IMR-90 (cell line): ENCODE data around the gene ELAVL1. TPM values are rescaled to one million over a fixed set of nuclear protein-coding genes. Genes with fewer than 3 reads are reported as not detected.

Experiments
- ATAC-seq: fragments of 200-7000 bp; cut with Tn5 transposase; 2 replicates; pipeline ENCODE4 v1.9.1; 2020; ENCODE audit warnings: low read depth, mild to moderate bottlenecking, moderate library complexity
- BruUV-seq: library from RNA; stranded (reverse); fragments of 400-500 nt; replicated peaks from 2 replicates; lab custom pipeline; 2021; lab: Mats Ljungman, UMichigan
- CTCF ChIA-PET: fragments of 300-600 bp; formaldehyde crosslinking; extraction: SDS; loops from one replicate; lab custom pipeline; 2021; ENCODE audit warnings: antibody characterized with exemption; lab: Yijun Ruan, JAX
- POLR2A ChIA-PET: fragments of 300-600 bp; sonication (Branson Sonifier 250); formaldehyde crosslinking; loops from one replicate; lab custom pipeline; 2022; ENCODE audit warnings: antibody characterized with exemption; ENCODE audit not compliant: unreplicated experiment; lab: Charles Lee
- DNase-seq: peaks from one replicate; pipeline ENCODE4 v3.0.0; 2013
- H2AFZ ChIP-seq: replicated peaks from 2 replicates; pipeline ENCODE3; 2013; ENCODE audit warnings: low read length, mild to moderate bottlenecking; ENCODE audit not compliant: poor library complexity
- H2AK5ac ChIP-seq: 2 replicates; pipeline ENCODE4 v1.6.1; 2013; ENCODE audit warnings: low read depth, low read length, inconsistent platforms
- H2AK9ac ChIP-seq: replicated peaks from 2 replicates; pipeline ENCODE3; 2013; ENCODE audit warnings: mild to moderate bottlenecking, low read depth, low read length, moderate library complexity; ENCODE audit not compliant: poor library complexity
- H2BK120ac ChIP-seq: 2 replicates; pipeline ENCODE4 v1.6.1; 2013; ENCODE audit warnings: low read depth, low read length, inconsistent platforms
- H2BK15ac ChIP-seq: 3 replicates; pipeline ENCODE4 v1.6.1; 2013; ENCODE audit warnings: low read depth, low read length, inconsistent platforms
- H2BK20ac ChIP-seq: 2 replicates; pipeline ENCODE4 v1.6.1; 2013; ENCODE audit warnings: low read depth, mild to moderate bottlenecking, inconsistent platforms, low read length, moderate library complexity
- H2BK5ac ChIP-seq: 2 replicates; pipeline ENCODE4 v1.6.1; 2013; ENCODE audit warnings: mild to moderate bottlenecking, low read depth, low read length, inconsistent platforms; ENCODE audit not compliant: poor library complexity, severe bottlenecking
- H3K14ac ChIP-seq: replicated peaks from 2 replicates; pipeline ENCODE4 v1.6.1; 2013; ENCODE audit warnings: low read depth, low read length, inconsistent platforms
- H3K18ac ChIP-seq: 2 replicates; pipeline ENCODE4 v1.6.1; 2013; ENCODE audit warnings: low read depth, low read length, control low read depth
- H3K23ac ChIP-seq: 2 replicates; pipeline ENCODE4 v1.6.1; 2013; ENCODE audit warnings: low read depth, low read length, inconsistent platforms
- H3K27ac ChIP-seq: 2 replicates; pipeline ENCODE4 v1.5.1; 2013; ENCODE audit warnings: mild to moderate bottlenecking, control low read depth, low read length; ENCODE audit not compliant: insufficient read depth
- H3K27me3 ChIP-seq: 2 replicates; pipeline ENCODE4 v1.6.1; 2013; ENCODE audit warnings: low read length; ENCODE audit not compliant: control insufficient read depth, insufficient read depth
- H3K36me3 ChIP-seq: 2 replicates; pipeline ENCODE4 v1.6.1; 2013; ENCODE audit warnings: low read length, mixed read lengths; ENCODE audit not compliant: control insufficient read depth, insufficient read depth
- H3K4ac ChIP-seq: 2 replicates; pipeline ENCODE4 v1.6.1; 2013; ENCODE audit warnings: low read depth, low read length, inconsistent platforms
- H3K4me1 ChIP-seq: 2 replicates; pipeline ENCODE4 v1.6.1; 2013; ENCODE audit warnings: low read length, mixed read lengths; ENCODE audit not compliant: control insufficient read depth, insufficient read depth
- H3K4me2 ChIP-seq: 2 replicates; pipeline ENCODE4 v1.6.1; 2013; ENCODE audit warnings: low read depth, mild to moderate bottlenecking, control low read depth, low read length, moderate library complexity
- H3K4me3 ChIP-seq: 2 replicates; pipeline ENCODE4 v1.5.1; 2013; ENCODE audit warnings: low read depth, mild to moderate bottlenecking, control low read depth, low read length, moderate library complexity; ENCODE audit not compliant: insufficient read depth
- H3K56ac ChIP-seq: 2 replicates; pipeline ENCODE4 v1.6.1; 2013; ENCODE audit warnings: low read length, inconsistent platforms; ENCODE audit not compliant: insufficient read depth; ENCODE audit errors: extremely low read depth
- H3K79me1 ChIP-seq, 2 experiments: 2 replicates each; pipeline ENCODE4 v1.6.1; 2013; ENCODE audit warnings: low read length in 2 of 2, inconsistent platforms in 1 of 2, low read depth in 1 of 2
- H3K9ac ChIP-seq: 2 replicates; pipeline ENCODE4 v1.6.1; 2013; ENCODE audit warnings: low read depth, low read length, control low read depth
- H3K9me1 ChIP-seq: 2 replicates; pipeline ENCODE4 v1.6.1; 2013; ENCODE audit warnings: low read length, inconsistent platforms; ENCODE audit not compliant: insufficient read depth
- H3K9me3 ChIP-seq: 2 replicates; pipeline ENCODE4 v1.6.1; 2013; ENCODE audit warnings: low read length; ENCODE audit not compliant: control insufficient read depth, insufficient read depth
- H4K20me1 ChIP-seq: 2 replicates; pipeline ENCODE4 v1.6.1; 2013; ENCODE audit warnings: low read length, inconsistent platforms; ENCODE audit not compliant: insufficient read depth
- H4K5ac ChIP-seq: 2 replicates; pipeline ENCODE4 v1.6.1; 2013; ENCODE audit warnings: mild to moderate bottlenecking, low read depth, low read length, control low read depth
- H4K8ac ChIP-seq, 2 experiments: 2 replicates each; pipeline ENCODE4 v1.6.1; 2013; ENCODE audit warnings: low read depth in 2 of 2, low read length in 2 of 2, control low read depth in 1 of 2, inconsistent platforms in 1 of 2
- H4K91ac ChIP-seq: 2 replicates; pipeline ENCODE4 v1.6.1; 2013; ENCODE audit warnings: low read depth, low read length, inconsistent platforms; ENCODE audit not compliant: insufficient read depth
- BHLHE40 ChIP-seq: fragments of 150-350 bp; IDR thresholded peaks from 2 replicates; pipeline ENCODE4 v1.6.1; 2016; ENCODE audit warnings: mild to moderate bottlenecking, low read depth, low read length
- ELK1 ChIP-seq: fragments of 150-350 bp; IDR thresholded peaks from 2 replicates; pipeline ENCODE4 v1.6.1; 2016; ENCODE audit warnings: low read depth, mild to moderate bottlenecking, low read length, moderate library complexity, borderline replicate concordance
- FOS ChIP-seq: fragments of 150-350 bp; IDR thresholded peaks from 2 replicates; pipeline ENCODE4 v1.6.1; 2016; ENCODE audit warnings: low read depth, low read length
- MAFK ChIP-seq: IDR thresholded peaks from 2 replicates; pipeline ENCODE4 v1.6.1; 2012; ENCODE audit warnings: low read depth, low read length, improper control_type of control experiment
- NFE2L2 ChIP-seq: fragments of 150-350 bp; IDR thresholded peaks from 2 replicates; pipeline ENCODE4 v1.6.1; 2016; ENCODE audit warnings: low read depth, mild to moderate bottlenecking, low read length
- RAD21 ChIP-seq: IDR thresholded peaks from 2 replicates; pipeline ENCODE4 v1.6.1; 2012; ENCODE audit warnings: low read length, improper control_type of control experiment
- RCOR1 ChIP-seq: IDR thresholded peaks from 2 replicates; pipeline ENCODE4 v1.6.1; 2012; ENCODE audit warnings: mild to moderate bottlenecking, low read length, improper control_type of control experiment; ENCODE audit not compliant: insufficient replicate concordance
- SMC3 ChIP-seq: fragments of 150-350 bp; IDR thresholded peaks from 2 replicates; pipeline ENCODE4 v1.6.1; 2016; ENCODE audit warnings: low read depth, mild to moderate bottlenecking, antibody characterized with exemption, low read length, moderate library complexity
- USF2 ChIP-seq: fragments of 150-350 bp; IDR thresholded peaks from 2 replicates; pipeline ENCODE4 v1.6.1; 2017; ENCODE audit warnings: mild to moderate bottlenecking, antibody characterized with exemption, low read length, low read depth
- WGBS, 2 experiments: methylation state at CpG; one replicate each; pipeline versions ENCODE4 v1.1.5 to v1.1.7; 2013; ENCODE audit warnings: missing lambda C conversion rate in 2 of 2; ENCODE audit not compliant: insufficient read length in 1 of 2; ENCODE audit errors: extremely low coverage in 2 of 2; 5-methylcytosine and 5-hydroxymethylcytosine counted together
- dilution Hi-C: fragments of 300-500 bp; cut with HindIII; formaldehyde crosslinking; loops from one replicate; pipeline ENCODE4 v1.14.3; 2018; ENCODE audit warnings: low sequenced_read_pairs; ENCODE audit not compliant: unreplicated experiment
- in situ Hi-C: fragments of 300-500 bp; cut with MboI; formaldehyde crosslinking; loops from 3 replicates; pipeline ENCODE4 v1.14.3; 2019; ENCODE audit warnings: low sequenced_read_pairs, inconsistent platforms, mixed read lengths
- intact Hi-C: fragments of 100-400 bp; cut with micrococcal nuclease; formaldehyde crosslinking; loops from 2 replicates; pipeline ENCODE4 v1.10.0; 2022
- polyA plus RNA-seq, 3 experiments: library from polyadenylated mRNA; depleted of rRNA; stranded (reverse); fragments of >200 nt; gene quantifications; 2 replicates each; pipeline ENCODE4 v1.2.3, GENCODE V29; 2012; ENCODE audit warnings: low replicate concordance in 1 of 3
- total RNA-seq: library from RNA; depleted of rRNA; stranded (reverse); fragments of >200 nt; gene quantifications from 2 replicates; pipeline ENCODE4 v1.2.3, GENCODE V29; 2012

The ELAVL1 gene
- total and polyA plus RNA-seq, 2 of the 4 experiments (the other 2 are of a cell fraction): 55.6 to 59.0 TPM

- Histone ChIP-seq H2BK20ac (no peak overlapping the region), H3K56ac (no peak overlapping the region), H3K14ac (no peak overlapping the region), H2AK5ac (no peak overlapping the region), H3K4me1 (no peaks in the 10 kb centered on the region), H3K27ac (no peak overlapping the region), H3K9ac (no peak overlapping the region), H3K9me3 (no peaks in the 10 kb centered on the region), H4K20me1 (no peaks in the 10 kb centered on the region), H3K36me3 (no peaks in the 10 kb centered on the region), H4K91ac (no peak overlapping the region), H4K5ac (no peak overlapping the region), H4K8ac (no peak overlapping the region), H3K27me3 (peaks cover 12% of the 10 kb centered on the region; the same call in 1 of the 2 replicates), H3K4me3 (no peak overlapping the region), H2BK15ac (no peak overlapping the region), H2AK9ac (no peak overlapping the region), H3K4ac (no peak overlapping the region), H3K9me1 (no peaks in the 10 kb centered on the region), H2BK5ac (no peak overlapping the region), H3K4me2 (no peak overlapping the region), H3K18ac (no peak overlapping the region), H3K79me1 (no peaks in the 10 kb centered on the region), H3K23ac (no peak overlapping the region), H2AFZ (no peak overlapping the region), H2BK120ac (no peak overlapping the region)
- CTCF ChIA-PET: interaction anchor here (0.6 kb wide), 1 partner anchor 38 kb away, joined by 4 read pairs; no protein-coding TSS in a partner anchor
- intact Hi-C loops (no loop called here), dilution Hi-C loops (no loop called here), in situ Hi-C loops (no loop called here)
- POLR2A ChIA-PET: no interaction called here
- no peak for TF ChIP-seq NFE2L2
- TF ChIP-seq RAD21: no peak
- TF ChIP-seq FOS: no peak
- TF ChIP-seq MAFK: no peak
- TF ChIP-seq RCOR1: no peak
- no peak for TF ChIP-seq USF2
- TF ChIP-seq ELK1: no peak
- TF ChIP-seq BHLHE40: no peak
- TF ChIP-seq SMC3: no peak
- ATAC-seq (no peak), DNase-seq (no peak)
- BruUV-seq: no TSS peak
- WGBS, 2 experiments: 6% methylated on average over 3 of the region's 7 CpGs; no CpG with 5 or more reads in 1 of the 2 experiments
Observed at GRCh38 chr19:8036434-8037099, 31.1 kb upstream of the ELAVL1 start.
